H1 (cell line): ENCODE results near the gene GAK. TPM values are rescaled to one million over a fixed set of nuclear protein-coding genes. Genes with fewer than 3 reads are reported as not detected.
A peak's percentile ranks its signal among the peaks of the same experiment; 100 is the strongest.

ENCODE experiments used
- CTCF ChIA-PET: fragments of 300-600 bp; sonication (Branson Sonifier 250); formaldehyde crosslinking; loops from one replicate; lab custom pipeline; 2021; ENCODE audit not compliant: partially characterized antibody; lab: Charles Lee
- POLR2A ChIA-PET: fragments of 300-600 bp; sonication (Branson Sonifier 250); formaldehyde crosslinking; loops from one replicate; lab custom pipeline; 2021; ENCODE audit warnings: inconsistent platforms; ENCODE audit not compliant: partially characterized antibody; lab: Charles Lee
- DNase-seq, 2 experiments: peaks; one replicate each; pipeline versions ENCODE4 v3.0.0 to v3.0.0-alpha.2; 2010 to 2022; ENCODE audit warnings: low spot score in 2 of 2, low read depth in 1 of 2, mixed read lengths in 1 of 2
- FAIRE-seq: peaks from 2 replicates; lab custom pipeline; 2011; peaks lifted over from hg19 to GRCh38; lab: Jason Lieb, UNC
- H2AFZ ChIP-seq: 2 replicates; pipeline ENCODE4 v1.8.1; 2012; ENCODE audit warnings: low read length, inconsistent platforms
- H2AK5ac ChIP-seq: 2 replicates; pipeline ENCODE4 v1.6.1; 2013; ENCODE audit warnings: low read depth, low read length
- H2BK120ac ChIP-seq: replicated peaks from 2 replicates; pipeline ENCODE3; 2013; ENCODE audit warnings: low read depth, low read length, inconsistent platforms
- H2BK12ac ChIP-seq: 2 replicates; pipeline ENCODE4 v1.6.1; 2013; ENCODE audit warnings: low read depth, low read length
- H2BK15ac ChIP-seq: 2 replicates; pipeline ENCODE4 v1.6.1; 2013; ENCODE audit warnings: low read length
- H2BK20ac ChIP-seq: 2 replicates; pipeline ENCODE4 v1.6.1; 2013; ENCODE audit warnings: low read length
- H2BK5ac ChIP-seq: 2 replicates; pipeline ENCODE4 v1.6.1; 2013; ENCODE audit warnings: low read depth, low read length
- H3K14ac ChIP-seq: 2 replicates; pipeline ENCODE4 v1.6.1; 2013; ENCODE audit warnings: inconsistent platforms; ENCODE audit not compliant: insufficient read length
- H3K18ac ChIP-seq: 2 replicates; pipeline ENCODE4 v1.6.1; 2013; ENCODE audit warnings: low read length; ENCODE audit errors: extremely low read depth
- H3K23ac ChIP-seq: 2 replicates; pipeline ENCODE4 v1.6.1; 2013; ENCODE audit warnings: inconsistent platforms; ENCODE audit not compliant: insufficient read length
- H3K23me2 ChIP-seq: 2 replicates; pipeline ENCODE4 v1.6.1; 2013; ENCODE audit warnings: low read depth, low read length
- H3K27ac ChIP-seq: 2 replicates; pipeline ENCODE4 v1.6.1; 2011; ENCODE audit warnings: low read depth, low read length, inconsistent platforms
- H3K27me3 ChIP-seq, 4 experiments: replicated peaks in 1 of 4; 1 replicate in 1 of 4; 2 replicates in 3 of 4; pipeline versions ENCODE4 v1.6.1 to v1.8.1; 2011 to 2013; ENCODE audit warnings: low read length in 3 of 4, mild to moderate bottlenecking in 3 of 4, inconsistent platforms in 2 of 4, mixed read lengths in 2 of 4, moderate library complexity in 1 of 4; ENCODE audit not compliant: control insufficient read depth in 3 of 4, insufficient read depth in 3 of 4; ENCODE audit errors: extremely low read depth in 1 of 4
- H3K36me3 ChIP-seq, 4 experiments: 2 replicates each; pipeline versions ENCODE4 v1.6.1 to v1.8.1; 2011 to 2013; ENCODE audit warnings: mild to moderate bottlenecking in 4 of 4, low read length in 3 of 4, moderate library complexity in 2 of 4, control low read depth in 1 of 4, inconsistent platforms in 1 of 4; ENCODE audit not compliant: insufficient read depth in 4 of 4, control insufficient read depth in 2 of 4
- H3K4ac ChIP-seq: replicated peaks from 2 replicates; pipeline ENCODE3; 2013; ENCODE audit warnings: low read length, low read depth, mixed read lengths, inconsistent platforms; ENCODE audit not compliant: insufficient read length
- H3K4me1 ChIP-seq, 4 experiments: replicated peaks in 1 of 4; 1 replicate in 1 of 4; 2 replicates in 3 of 4; pipeline versions ENCODE4 v1.6.1 to v1.8.1; 2011 to 2013; ENCODE audit warnings: low read length in 3 of 4, inconsistent platforms in 2 of 4, mixed read lengths in 1 of 4; ENCODE audit not compliant: insufficient read depth in 4 of 4, control insufficient read depth in 3 of 4
- H3K4me2 ChIP-seq, 2 experiments: 2 replicates each; pipeline versions ENCODE4 v1.6.1 to v1.8.1; 2011 to 2013; ENCODE audit warnings: low read depth in 2 of 2, low read length in 2 of 2, control low read depth in 1 of 2, inconsistent platforms in 1 of 2, mild to moderate bottlenecking in 1 of 2; ENCODE audit not compliant: insufficient read depth in 1 of 2
- H3K4me3 ChIP-seq, 4 experiments: fragments of 200-600, 300-600 bp in 1 of 4; sonication (generic), shearing (Covaris generic), sonication (Bioruptor Twin) in 1 of 4; 2 replicates each; pipeline versions ENCODE4 v1.5.1 to v1.8.1; 2011 to 2016; ENCODE audit warnings: low read length in 4 of 4, low read depth in 3 of 4, control low read depth in 2 of 4, inconsistent platforms in 2 of 4, mild to moderate bottlenecking in 2 of 4, mixed read lengths in 1 of 4, moderate library complexity in 1 of 4; ENCODE audit not compliant: insufficient read depth in 2 of 4; ENCODE audit errors: extremely low read depth in 1 of 4
- H3K56ac ChIP-seq: replicated peaks from 2 replicates; pipeline ENCODE3; 2013; ENCODE audit warnings: low read depth, mild to moderate bottlenecking, mixed read lengths, low read length, inconsistent platforms; ENCODE audit not compliant: insufficient read length
- H3K79me1 ChIP-seq: 2 replicates; pipeline ENCODE4 v1.6.1; 2013; ENCODE audit warnings: low read depth, low read length, control low read depth
- H3K79me2 ChIP-seq, 2 experiments: 2 replicates each; pipeline versions ENCODE4 v1.6.1 to v1.8.1; 2012 to 2013; ENCODE audit warnings: low read length in 2 of 2, mild to moderate bottlenecking in 2 of 2, inconsistent platforms in 1 of 2; ENCODE audit not compliant: insufficient read depth in 2 of 2, control insufficient read depth in 1 of 2
- H3K9ac ChIP-seq, 4 experiments: replicated peaks in 1 of 4; 1 replicate in 1 of 4; 2 replicates in 3 of 4; pipeline versions ENCODE4 v1.6.1 to v1.8.1; 2011 to 2013; ENCODE audit warnings: low read depth in 3 of 4, low read length in 3 of 4, control low read depth in 2 of 4, mild to moderate bottlenecking in 2 of 4, moderate library complexity in 2 of 4, inconsistent platforms in 1 of 4; ENCODE audit errors: extremely low read depth in 1 of 4
- H3K9me3 ChIP-seq, 2 experiments: 2 replicates each; pipeline versions ENCODE4 v1.6.1 to v1.8.1; 2012 to 2013; ENCODE audit warnings: mild to moderate bottlenecking in 2 of 2, moderate library complexity in 2 of 2, control low read depth in 1 of 2, inconsistent platforms in 1 of 2, low read depth in 1 of 2, low read length in 1 of 2, mixed read lengths in 1 of 2; ENCODE audit not compliant: insufficient read depth in 2 of 2
- H4K20me1 ChIP-seq, 2 experiments: replicated peaks in 1 of 2; 2 replicates each; pipeline versions ENCODE3 to v1.8.1; 2011 to 2013; ENCODE audit warnings: inconsistent platforms in 2 of 2, low read length in 2 of 2, mild to moderate bottlenecking in 1 of 2; ENCODE audit not compliant: insufficient read depth in 2 of 2, control insufficient read depth in 1 of 2
- H4K5ac ChIP-seq: 2 replicates; pipeline ENCODE4 v1.6.1; 2013; ENCODE audit warnings: low read length, low read depth, mixed read lengths, inconsistent platforms; ENCODE audit not compliant: insufficient read length
- H4K8ac ChIP-seq: 2 replicates; pipeline ENCODE4 v1.8.0; 2013; ENCODE audit warnings: mild to moderate bottlenecking, moderate library complexity, low read length, inconsistent platforms; ENCODE audit not compliant: insufficient read depth; ENCODE audit errors: extremely low read depth
- H4K91ac ChIP-seq: replicated peaks from 2 replicates; pipeline ENCODE3; 2013; ENCODE audit warnings: low read length, mixed read lengths, inconsistent platforms; ENCODE audit not compliant: insufficient read length
- CTCF ChIP-seq, 3 experiments: IDR thresholded peaks; 1 replicate in 2 of 3; 2 replicates in 1 of 3; pipeline versions ENCODE4 v1.5.1 to v1.6.1; 2011; ENCODE audit warnings: low read length in 3 of 3, mild to moderate bottlenecking in 3 of 3, inconsistent platforms in 2 of 3, low read depth in 1 of 3, moderate library complexity in 1 of 3; ENCODE audit not compliant: insufficient read depth in 1 of 3; ENCODE audit errors: control extremely low read depth in 1 of 3
- GABPA ChIP-seq: IDR thresholded peaks from 2 replicates; pipeline ENCODE4 v1.6.1; 2011; ENCODE audit warnings: mild to moderate bottlenecking, low read length, moderate library complexity, borderline replicate concordance; ENCODE audit not compliant: insufficient read depth
- PHF8 ChIP-seq: fragments of 200-600 bp; sonication (generic); conservative IDR thresholded peaks from 2 replicates; pipeline ENCODE4 v1.7.1; 2012; ENCODE audit warnings: low read depth, mild to moderate bottlenecking, inconsistent platforms, low read length, moderate library complexity
- RAD21 ChIP-seq, 2 experiments: IDR thresholded peaks in 1 of 2; conservative IDR thresholded peaks in 1 of 2; 2 replicates each; pipeline ENCODE4 v1.6.1; 2011; ENCODE audit warnings: low read depth in 2 of 2, low read length in 2 of 2, improper control_type of control experiment in 1 of 2, inconsistent platforms in 1 of 2, mild to moderate bottlenecking in 1 of 2, moderate library complexity in 1 of 2
- RFX5 ChIP-seq: IDR thresholded peaks from 2 replicates; pipeline ENCODE4 v1.6.1; 2011; ENCODE audit warnings: low read depth, low read length, improper control_type of control experiment, borderline replicate concordance
- YY1 ChIP-seq: IDR thresholded peaks from 2 replicates; pipeline ENCODE4 v1.6.1; 2011; ENCODE audit warnings: low read depth, mild to moderate bottlenecking, low read length
- WGBS, 2 experiments: shearing (Covaris generic) in 1 of 2; methylation state at CpG; one replicate each; pipeline versions ENCODE4 v1.1.6 to v1.1.7; 2013 to 2015; ENCODE audit warnings: low lambda C conversion rate in 2 of 2, mixed read lengths in 2 of 2, inconsistent platforms in 1 of 2, low coverage in 1 of 2, missing lambda C conversion rate in 1 of 2; ENCODE audit not compliant: insufficient replicate concordance in 2 of 2, insufficient coverage in 1 of 2, insufficient read length in 1 of 2; ENCODE audit errors: extremely low coverage in 1 of 2, missing lambda C conversion rate in 1 of 2; 5-methylcytosine and 5-hydroxymethylcytosine counted together
- polyA plus RNA-seq, 7 experiments: library from polyadenylated mRNA; depleted of rRNA in 3 of 7; stranded (reverse) in 5 of 7; unstranded in 2 of 7; fragments of >200 nt in 5 of 7; fragments of 200-250 nt in 2 of 7; gene quantifications; 1 replicate in 5 of 7; 2 replicates in 1 of 7; 4 replicates in 1 of 7; pipeline versions ENCODE4 v1.2.1 to v1.2.3, GENCODE V29; 2011 to 2013; ENCODE audit warnings: missing spikeins in 2 of 7, mixed read lengths in 2 of 7
- total RNA-seq: library from RNA; stranded (reverse); fragmentation: NEBNext Ultra II Directional; extraction: Animal tissue kit (Norgen Biotek cat#: 25700); gene quantifications from 2 replicates; pipeline ENCODE4 v1.2.1, GENCODE V29; 2021

GAK gene
- total and polyA plus RNA-seq, 2 of the 8 experiments (the other 6 are each of a cell fraction or from before 2014, with no cell fraction given): 31.5 to 70.8 TPM

- no peaks in the 10 kb centered on the region for H3K79me2 ChIP-seq
- CTCF ChIA-PET: interaction anchor here (0.6 to 5.1 kb wide), 23 partner anchors 11 to 202 kb away, joined by 3 to 34 read pairs (median 4); partner anchors contain the start of genes SLC26A1 and TMEM175
- H2BK120ac ChIP-seq: no peak overlapping the region
- no peak overlapping the region for H4K5ac ChIP-seq
- H2AFZ ChIP-seq: no peak overlapping the region
- no peak overlapping the region for H4K91ac ChIP-seq
- H3K14ac ChIP-seq: no peak overlapping the region
- no peak overlapping the region for H4K8ac ChIP-seq
- no peak overlapping the region for H3K9ac ChIP-seq
- peaks cover 0 to 6% of the 10 kb centered on the region in 2 experiments; a peak in 1 of 4 replicates for H3K9me3 ChIP-seq
- no peak overlapping the region for H2BK12ac ChIP-seq
- no peaks in the 10 kb centered on the region; the same call in 1 of the 2 replicates for H3K23me2 ChIP-seq
- H3K4ac ChIP-seq: no peak overlapping the region
- no peak overlapping the region for H3K56ac ChIP-seq
- TF ChIP-seq RFX5 (no peak), GABPA (peak; percentile 36; the same call in 1 of the 2 replicates), PHF8 (no peak), RAD21 (IDR thresholded peaks at IDR 0.05 in 1 of 2, conservative IDR thresholded peaks at IDR 0.05 in 1 of 2; ENCODE audit: low read depth in 2 of 2, low read length in 2 of 2) (peak; percentile 54 to 69), CTCF (IDR thresholded peaks at IDR 0.05; ENCODE audit: control extremely low read depth in 1 of 3, insufficient read depth in 1 of 3, low read depth in 1 of 3, low read length in 3 of 3) (peak in 2 of 3 experiments; percentile 75 to 76; a peak in 3 of 4 replicates), YY1 (peak; percentile 91)
- no peak overlapping the region for H2BK5ac ChIP-seq
- H3K79me1 ChIP-seq: no peaks in the 10 kb centered on the region; the same call in 1 of the 2 replicates
- H2BK15ac ChIP-seq: no peak overlapping the region
- H2AK5ac ChIP-seq: no peak overlapping the region
- no peaks in the 10 kb centered on the region for H3K4me1 ChIP-seq
- no peaks in the 10 kb centered on the region for H3K27me3 ChIP-seq
- H3K23ac ChIP-seq: no peak overlapping the region
- H3K27ac ChIP-seq: no peak overlapping the region
- no peak overlapping the region for H3K18ac ChIP-seq
- no peak for FAIRE-seq
- peaks cover 0 to 10% (median 2%) of the 10 kb centered on the region in 4 experiments; a peak in 4 of 8 replicates for H3K36me3 ChIP-seq
- H3K4me2 ChIP-seq: no peak overlapping the region
- POLR2A ChIA-PET: no interaction called here
- peak in 1 of 2 experiments; percentile 81 for DNase-seq
- H3K4me3 ChIP-seq: no peak overlapping the region
- 69% methylated on average over 10 of the region's 10 CpGs; no CpG with 5 or more reads in 1 of the 2 experiments for WGBS, 2 experiments
- H2BK20ac ChIP-seq: no peak overlapping the region
- peaks cover 0 to 19% of the 10 kb centered on the region in 2 experiments for H4K20me1 ChIP-seq
Observed at GRCh38 chr4:891747-892146, 40.4 kb downstream of the GAK start.
